Spleen (tissue), 7 donors: Measurements from ENCODE around the gene ABCF1.

Experiments
- POLR2A ChIP-seq, 3 donors: fragments of 450-650 bp; IDR thresholded peaks; one replicate each; pipeline ENCODE4 v1.5.1; 2017; ENCODE audit warnings: antibody characterized with exemption in 3 of 3, mild to moderate bottlenecking in 1 of 3
- POLR2AphosphoS5 ChIP-seq, 3 donors: sonication (generic); formaldehyde crosslinking; IDR thresholded peaks; one replicate each; pipeline ENCODE4 v1.5.1; 2017; ENCODE audit warnings: antibody characterized with exemption in 3 of 3
- TF ChIP-seq, protein P1 (sequence below), 11 experiments: fragments of 200-600 bp in 7 of 11; fragments of 450-650 bp in 4 of 11; sonication (generic) in 4 of 11; IDR thresholded peaks in 8 of 11; conservative IDR thresholded peaks in 3 of 11; 1 replicate in 7 of 11; 2 replicates in 4 of 11; pipeline versions ENCODE4 v1.4.0 to v1.8.0; 2016 to 2021; ENCODE audit warnings: antibody characterized with exemption in 11 of 11, inconsistent platforms in 4 of 11, mild to moderate bottlenecking in 1 of 11
- donor health status: DM: no; HTN: no; CAD: no; lungs with moderate emphysema.
- donor health status: DM: no; HTN: no; CAD: no.
- donor health status: DM: no; HTN: no; CAD: no.

GRCh38 chr6:30612213-30612612 is 41.0 kb downstream of the ABCF1 start:
- TF ChIP-seq POLR2A (IDR thresholded peaks at IDR 0.05) (no peak), POLR2AphosphoS5 (IDR thresholded peaks at IDR 0.05) (no peak)
- TF ChIP-seq, protein P1, sequence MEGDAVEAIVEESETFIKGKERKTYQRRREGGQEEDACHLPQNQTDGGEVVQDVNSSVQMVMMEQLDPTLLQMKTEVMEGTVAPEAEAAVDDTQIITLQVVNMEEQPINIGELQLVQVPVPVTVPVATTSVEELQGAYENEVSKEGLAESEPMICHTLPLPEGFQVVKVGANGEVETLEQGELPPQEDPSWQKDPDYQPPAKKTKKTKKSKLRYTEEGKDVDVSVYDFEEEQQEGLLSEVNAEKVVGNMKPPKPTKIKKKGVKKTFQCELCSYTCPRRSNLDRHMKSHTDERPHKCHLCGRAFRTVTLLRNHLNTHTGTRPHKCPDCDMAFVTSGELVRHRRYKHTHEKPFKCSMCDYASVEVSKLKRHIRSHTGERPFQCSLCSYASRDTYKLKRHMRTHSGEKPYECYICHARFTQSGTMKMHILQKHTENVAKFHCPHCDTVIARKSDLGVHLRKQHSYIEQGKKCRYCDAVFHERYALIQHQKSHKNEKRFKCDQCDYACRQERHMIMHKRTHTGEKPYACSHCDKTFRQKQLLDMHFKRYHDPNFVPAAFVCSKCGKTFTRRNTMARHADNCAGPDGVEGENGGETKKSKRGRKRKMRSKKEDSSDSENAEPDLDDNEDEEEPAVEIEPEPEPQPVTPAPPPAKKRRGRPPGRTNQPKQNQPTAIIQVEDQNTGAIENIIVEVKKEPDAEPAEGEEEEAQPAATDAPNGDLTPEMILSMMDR (IDR thresholded peaks at IDR 0.05 in 8 of 11, conservative IDR thresholded peaks at IDR 0.05 in 3 of 11): no peak
